H9 (cell line): ENCODE results near the gene ZMYM2. TPM values are rescaled to one million over a fixed set of nuclear protein-coding genes. Genes with fewer than 3 reads are reported as not detected.

Experiments used
- DNase-seq: peaks from one replicate; pipeline ENCODE4 v3.0.0-alpha.2; 2017
- H2AFZ ChIP-seq: one replicate; pipeline ENCODE4 v1.6.1; 2013; ENCODE audit warnings: mild to moderate bottlenecking, low read length, control low read depth, moderate library complexity
- H2AK5ac ChIP-seq: 2 replicates; pipeline ENCODE4 v1.6.1; 2013; ENCODE audit warnings: low read length, control low read depth, mixed read lengths; ENCODE audit not compliant: insufficient read length
- H2BK120ac ChIP-seq: one replicate; pipeline ENCODE4 v1.6.1; 2013; ENCODE audit warnings: low read depth, mild to moderate bottlenecking, low read length, control low read depth, inconsistent platforms; ENCODE audit not compliant: poor library complexity, severe bottlenecking
- H2BK12ac ChIP-seq: 2 replicates; pipeline ENCODE4 v1.6.1; 2013; ENCODE audit warnings: low read length, control low read depth, mixed read lengths, low read depth; ENCODE audit not compliant: insufficient read length
- H2BK15ac ChIP-seq: 2 replicates; pipeline ENCODE4 v1.6.1; 2013; ENCODE audit warnings: low read depth, low read length, control low read depth
- H2BK20ac ChIP-seq: one replicate; pipeline ENCODE4 v1.6.1; 2013; ENCODE audit warnings: low read depth, mild to moderate bottlenecking, low read length, control low read depth, inconsistent platforms; ENCODE audit not compliant: poor library complexity, severe bottlenecking
- H2BK5ac ChIP-seq: 2 replicates; pipeline ENCODE4 v1.6.1; 2013; ENCODE audit warnings: low read length, control low read depth, mixed read lengths; ENCODE audit not compliant: insufficient read length
- H3K14ac ChIP-seq: 2 replicates; pipeline ENCODE4 v1.6.1; 2013; ENCODE audit warnings: low read length, control low read depth; ENCODE audit not compliant: insufficient read depth
- H3K18ac ChIP-seq: 2 replicates; pipeline ENCODE4 v1.6.1; 2013; ENCODE audit warnings: low read depth, mild to moderate bottlenecking, mixed read lengths, low read length, control low read depth; ENCODE audit not compliant: insufficient read length
- H3K23ac ChIP-seq: 2 replicates; pipeline ENCODE4 v1.6.1; 2013; ENCODE audit warnings: low read length, control low read depth, mixed read lengths, low read depth; ENCODE audit not compliant: insufficient read length
- H3K23me2 ChIP-seq: 2 replicates; pipeline ENCODE4 v1.6.1; 2013; ENCODE audit warnings: low read depth, mild to moderate bottlenecking, mixed read lengths, low read length, control low read depth; ENCODE audit not compliant: insufficient read length, poor library complexity, severe bottlenecking
- H3K27ac ChIP-seq: 2 replicates; pipeline ENCODE4 v1.5.1; 2013; ENCODE audit warnings: low read length, control low read depth, mixed read lengths, low read depth; ENCODE audit not compliant: insufficient read length
- H3K27me3 ChIP-seq: 2 replicates; pipeline ENCODE4 v1.6.1; 2013; ENCODE audit warnings: low read length, control low read depth, inconsistent platforms; ENCODE audit not compliant: insufficient read depth
- H3K4ac ChIP-seq: 2 replicates; pipeline ENCODE4 v1.6.1; 2013; ENCODE audit warnings: low read depth, mild to moderate bottlenecking, control low read depth, inconsistent platforms, low read length, moderate library complexity
- H3K4me1 ChIP-seq: 2 replicates; pipeline ENCODE4 v1.6.1; 2013; ENCODE audit warnings: low read length, control low read depth, inconsistent platforms; ENCODE audit not compliant: insufficient read depth
- H3K4me2 ChIP-seq: 2 replicates; pipeline ENCODE4 v1.6.1; 2013; ENCODE audit warnings: low read length, control low read depth, mixed read lengths; ENCODE audit not compliant: insufficient read length, insufficient read depth
- H3K56ac ChIP-seq: 2 replicates; pipeline ENCODE4 v1.6.1; 2013; ENCODE audit warnings: low read depth, mild to moderate bottlenecking, mixed read lengths, low read length, control low read depth; ENCODE audit not compliant: insufficient read length
- H3K79me1 ChIP-seq: 2 replicates; pipeline ENCODE4 v1.6.1; 2013; ENCODE audit warnings: low read depth, mild to moderate bottlenecking, moderate library complexity, low read length, control low read depth, inconsistent platforms; ENCODE audit not compliant: insufficient read depth, poor library complexity, severe bottlenecking
- H3K79me2 ChIP-seq: 2 replicates; pipeline ENCODE4 v1.6.1; 2013; ENCODE audit warnings: low read length, control low read depth, inconsistent platforms; ENCODE audit not compliant: insufficient read depth
- H3K9ac ChIP-seq: 2 replicates; pipeline ENCODE4 v1.6.1; 2013; ENCODE audit warnings: low read length, control low read depth, mixed read lengths; ENCODE audit not compliant: insufficient read length; ENCODE audit errors: extremely low read depth
- H3K9me3 ChIP-seq: one replicate; pipeline ENCODE4 v1.6.1; 2013; ENCODE audit warnings: low read depth, low read length, inconsistent platforms; ENCODE audit not compliant: control insufficient read depth
- H3T11ph ChIP-seq: one replicate; pipeline ENCODE4 v1.6.1; 2013; ENCODE audit warnings: mild to moderate bottlenecking, low read length, control low read depth, inconsistent platforms
- H4K20me1 ChIP-seq: one replicate; pipeline ENCODE4 v1.6.1; 2013; ENCODE audit not compliant: control insufficient read depth, insufficient read length, insufficient read depth
- H4K5ac ChIP-seq: 2 replicates; pipeline ENCODE4 v1.6.1; 2013; ENCODE audit warnings: low read depth, mild to moderate bottlenecking, mixed read lengths, low read length, control low read depth; ENCODE audit not compliant: insufficient read length
- H4K8ac ChIP-seq: replicated peaks from 2 replicates; pipeline ENCODE4 v1.6.1; 2013; ENCODE audit warnings: low read length, control low read depth, mixed read lengths, low read depth; ENCODE audit not compliant: insufficient read length
- H4K91ac ChIP-seq: 2 replicates; pipeline ENCODE4 v1.6.1; 2013; ENCODE audit warnings: low read depth, mild to moderate bottlenecking, moderate library complexity, mixed read lengths, low read length, control low read depth; ENCODE audit not compliant: insufficient read length
- H3K27ac Mint-ChIP-seq, 3 experiments: 2 replicates in 2 of 3; 3 replicates in 1 of 3; pipeline ENCODE4 v1.8.0; 2020 to 2021; ENCODE audit warnings: mixed read lengths in 3 of 3, mild to moderate bottlenecking in 1 of 3, moderate library complexity in 1 of 3
- H3K27me3 Mint-ChIP-seq: 2 replicates; pipeline ENCODE4 v1.8.0; 2021; ENCODE audit warnings: low read depth, mild to moderate bottlenecking, moderate library complexity, mixed read lengths
- H3K36me3 Mint-ChIP-seq, 3 experiments: 2 replicates in 2 of 3; 3 replicates in 1 of 3; pipeline ENCODE4 v1.8.0; 2020 to 2021; ENCODE audit warnings: low read depth in 3 of 3, mixed read lengths in 3 of 3; ENCODE audit not compliant: insufficient read depth in 1 of 3
- H3K4me1 Mint-ChIP-seq, 2 experiments: 2 replicates each; pipeline ENCODE4 v1.8.0; 2020; ENCODE audit warnings: mixed read lengths in 2 of 2
- H3K4me3 Mint-ChIP-seq, 2 experiments: 2 replicates in 1 of 2; 3 replicates in 1 of 2; pipeline ENCODE4 v1.8.0; 2020 to 2021; ENCODE audit warnings: mild to moderate bottlenecking in 2 of 2, mixed read lengths in 2 of 2, moderate library complexity in 1 of 2
- H3K9me3 Mint-ChIP-seq, 2 experiments: 2 replicates in 1 of 2; 3 replicates in 1 of 2; pipeline ENCODE4 v1.8.0; 2020; ENCODE audit warnings: mild to moderate bottlenecking in 2 of 2, mixed read lengths in 2 of 2, moderate library complexity in 1 of 2
- CTCF ChIP-seq: fragments of 200-600 bp; sonication (generic); conservative IDR thresholded peaks from 3 replicates; pipeline ENCODE4 v1.8.0; 2021; ENCODE audit warnings: antibody characterized with exemption, mild to moderate bottlenecking
- WGBS: extraction: QIAGEN DNeasy Blood & Tissue Kit; methylation state at CpG from one replicate; pipeline ENCODE4 v1.1.7; 2013; ENCODE audit warnings: missing lambda C conversion rate, low lambda C conversion rate, mixed read lengths; ENCODE audit not compliant: insufficient read length; ENCODE audit errors: extremely low coverage; 5-methylcytosine and 5-hydroxymethylcytosine counted together
- total RNA-seq: library from RNA; stranded (reverse); gene quantifications from 2 replicates; pipeline ENCODE4 v1.2.1, GENCODE V29; 2021

Gene ZMYM2
- total RNA-seq, 1 experiment from 2014 or later = 173 TPM

DNA sequence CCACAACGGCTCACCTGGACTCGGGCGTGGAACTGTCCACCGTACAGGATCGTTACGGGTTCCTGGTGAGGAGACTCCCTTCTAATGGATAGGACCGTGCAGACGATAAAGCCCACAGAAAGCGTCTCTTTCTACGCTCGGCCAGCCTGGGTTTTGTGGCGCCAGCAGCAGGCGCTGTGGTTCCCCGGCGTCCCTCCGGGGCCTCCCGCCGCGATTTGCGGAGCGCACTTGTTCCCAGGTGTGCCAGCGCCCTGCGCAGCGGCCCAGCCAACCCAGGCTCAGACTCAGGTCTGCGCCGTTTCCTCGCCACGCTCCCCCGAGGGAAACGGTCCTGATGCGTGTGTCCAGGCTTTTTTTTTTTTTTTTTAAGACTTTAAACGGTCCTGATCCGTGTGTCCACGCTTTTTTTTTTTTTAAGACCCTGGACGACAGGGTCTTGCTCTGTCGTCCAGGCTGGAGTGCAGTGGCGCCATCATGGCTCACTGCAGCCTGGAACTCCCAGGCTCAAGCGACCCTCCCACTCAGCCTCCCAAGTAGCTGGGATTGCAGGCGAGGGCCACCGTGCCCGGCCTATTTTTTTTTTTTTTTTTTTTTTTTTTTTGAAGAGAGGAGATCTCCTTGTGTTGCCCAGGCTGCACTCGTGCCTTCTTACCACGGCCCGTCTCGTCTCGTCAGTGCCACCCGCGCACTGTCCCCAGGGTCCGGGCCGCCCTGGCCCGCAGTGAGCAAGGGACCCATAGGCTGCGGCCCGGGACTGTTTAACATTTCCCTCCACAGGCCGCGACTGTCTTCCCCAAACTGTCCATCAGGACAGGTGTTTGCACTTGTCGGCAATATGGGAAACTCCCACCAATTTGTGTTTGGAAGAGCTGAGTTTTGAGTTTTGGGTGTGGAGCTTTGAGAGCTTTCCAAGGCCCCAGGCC is 178.5 kb downstream of the ZMYM2 start:
- no peaks in the 10 kb centered on the region for H3K4me1 ChIP-seq
- H3K23ac ChIP-seq = no peak overlapping the region
- Mint-ChIP-seq H3K27me3 (peaks cover 41% of the 10 kb centered on the region), H3K9me3 (no peaks in the 10 kb centered on the region), H3K36me3 (no peaks in the 10 kb centered on the region), H3K4me3 (peak overlapping the region; percentile 50 to 57; a peak in 3 of 5 replicates), H3K27ac (no peak overlapping the region), H3K4me1 (peaks cover 0 to 6% of the 10 kb centered on the region in 2 experiments; a peak in 1 of 4 replicates)
- H3K27me3 ChIP-seq = no peaks in the 10 kb centered on the region
- no peak overlapping the region for H2BK5ac ChIP-seq
- H2BK20ac ChIP-seq = no peak overlapping the region
- no peaks in the 10 kb centered on the region for H3K23me2 ChIP-seq
- H2AK5ac ChIP-seq = no peak overlapping the region
- no peak overlapping the region for H4K8ac ChIP-seq
- peak; percentile 70 for TF ChIP-seq CTCF
- DNase-seq = peak; percentile 78
- no peak overlapping the region for H3K18ac ChIP-seq
- no peak overlapping the region for H3K27ac ChIP-seq
- H2BK120ac ChIP-seq = no peak overlapping the region
- no peak overlapping the region for H3K56ac ChIP-seq
- WGBS = no CpG with 5 or more reads among the region's 56 CpGs
- H3K79me1 ChIP-seq = no peaks in the 10 kb centered on the region
- peak overlapping the region; percentile 18 for H3K4me2 ChIP-seq
- H3K4ac ChIP-seq = no peak overlapping the region
- H3K79me2 ChIP-seq = no peaks in the 10 kb centered on the region
- H4K20me1 ChIP-seq = no peaks in the 10 kb centered on the region
- no peak overlapping the region for H3K9ac ChIP-seq
- no peak overlapping the region for H4K5ac ChIP-seq
- H2BK15ac ChIP-seq = no peak overlapping the region
- no peaks in the 10 kb centered on the region for H3K9me3 ChIP-seq
- H2AFZ ChIP-seq = no peak overlapping the region
- no peak overlapping the region for H4K91ac ChIP-seq
- no peak overlapping the region; the same call in 1 of the 2 replicates for H3K14ac ChIP-seq
- H3T11ph ChIP-seq = no peak overlapping the region
- no peak overlapping the region for H2BK12ac ChIP-seq
